Left ventricle myocardium inferior (tissue), 1 donor: Measurements from ENCODE around the gene IL12RB2. TPM values are rescaled to one million over a fixed set of nuclear protein-coding genes. Genes with fewer than 3 reads are reported as not detected.

ENCODE experiments used
- DNase-seq: peaks from one replicate; pipeline ENCODE4 v3.0.0-alpha.2; 2020
- H3K27ac ChIP-seq: fragments of 200-600 bp; replicated peaks from 2 replicates; pipeline ENCODE4 v1.8.0; 2021
- H3K27me3 ChIP-seq: fragments of 200-600 bp; 2 replicates; pipeline ENCODE4 v1.8.0; 2021; ENCODE audit warnings: low read depth
- H3K36me3 ChIP-seq: fragments of 200-600 bp; 2 replicates; pipeline ENCODE4 v1.8.0; 2021
- H3K4me1 ChIP-seq: fragments of 200-600 bp; 2 replicates; pipeline ENCODE4 v1.8.0; 2021
- H3K4me3 ChIP-seq: fragments of 200-600 bp; 2 replicates; pipeline ENCODE4 v1.8.0; 2021; ENCODE audit warnings: mild to moderate bottlenecking, moderate library complexity
- H3K9me3 ChIP-seq: fragments of 200-600 bp; replicated peaks from 2 replicates; pipeline ENCODE4 v1.8.0; 2021
- intact Hi-C: fragments of 100-400 bp; cut with micrococcal nuclease; formaldehyde crosslinking; loops from one replicate; pipeline ENCODE4 v1.11.0; 2022
- total RNA-seq: library from RNA; stranded (reverse); fragmentation: NEBNext Ultra II Directional; extraction: Animal tissue kit (Norgen Biotek cat#: 25700); gene quantifications from one replicate; pipeline ENCODE4 v1.2.1, GENCODE V29; 2021
- TF ChIP-seq, protein P1 (sequence below): fragments of 200-600 bp; IDR thresholded peaks from 2 replicates; pipeline ENCODE4 v1.8.0; 2021; ENCODE audit warnings: antibody characterized with exemption, mild to moderate bottlenecking, borderline replicate concordance
- donor health status: DM: no; HTN: yes; CAD: no; lungs with severe emphysema.

Gene IL12RB2
- total RNA-seq, 1 donor from 2014 or later: 0.33 TPM

DNA sequence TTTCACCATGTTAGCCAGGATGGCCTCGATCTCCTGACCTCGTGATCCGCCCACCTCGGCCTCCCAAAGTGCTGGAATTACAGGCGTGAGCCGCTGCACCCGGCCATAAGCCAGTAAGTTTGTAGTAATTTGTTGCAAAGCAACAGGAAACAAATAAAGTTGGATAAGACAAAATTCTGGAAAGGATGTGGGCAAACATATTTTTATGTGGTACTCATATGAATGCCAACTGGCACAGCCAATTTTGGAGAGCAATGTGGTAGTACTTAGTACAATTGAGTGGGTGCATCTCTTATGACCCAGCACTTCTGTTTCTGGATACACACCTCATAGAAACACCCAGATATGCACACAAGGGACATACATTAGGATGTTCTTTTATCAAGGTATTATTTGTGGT, 8.4 kb upstream of the IL12RB2 start:
- Histone ChIP-seq H3K36me3 (no peaks in the 10 kb centered on the region), H3K4me3 (no peak overlapping the region), H3K4me1 (no peaks in the 10 kb centered on the region), H3K27ac (no peak overlapping the region), H3K9me3 (no peaks in the 10 kb centered on the region), H3K27me3 (peaks cover 14% of the 10 kb centered on the region)
- intact Hi-C loops: no loop called here
- TF ChIP-seq, protein P1, sequence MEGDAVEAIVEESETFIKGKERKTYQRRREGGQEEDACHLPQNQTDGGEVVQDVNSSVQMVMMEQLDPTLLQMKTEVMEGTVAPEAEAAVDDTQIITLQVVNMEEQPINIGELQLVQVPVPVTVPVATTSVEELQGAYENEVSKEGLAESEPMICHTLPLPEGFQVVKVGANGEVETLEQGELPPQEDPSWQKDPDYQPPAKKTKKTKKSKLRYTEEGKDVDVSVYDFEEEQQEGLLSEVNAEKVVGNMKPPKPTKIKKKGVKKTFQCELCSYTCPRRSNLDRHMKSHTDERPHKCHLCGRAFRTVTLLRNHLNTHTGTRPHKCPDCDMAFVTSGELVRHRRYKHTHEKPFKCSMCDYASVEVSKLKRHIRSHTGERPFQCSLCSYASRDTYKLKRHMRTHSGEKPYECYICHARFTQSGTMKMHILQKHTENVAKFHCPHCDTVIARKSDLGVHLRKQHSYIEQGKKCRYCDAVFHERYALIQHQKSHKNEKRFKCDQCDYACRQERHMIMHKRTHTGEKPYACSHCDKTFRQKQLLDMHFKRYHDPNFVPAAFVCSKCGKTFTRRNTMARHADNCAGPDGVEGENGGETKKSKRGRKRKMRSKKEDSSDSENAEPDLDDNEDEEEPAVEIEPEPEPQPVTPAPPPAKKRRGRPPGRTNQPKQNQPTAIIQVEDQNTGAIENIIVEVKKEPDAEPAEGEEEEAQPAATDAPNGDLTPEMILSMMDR: no peak
- DNase-seq: no peak

DNA sequence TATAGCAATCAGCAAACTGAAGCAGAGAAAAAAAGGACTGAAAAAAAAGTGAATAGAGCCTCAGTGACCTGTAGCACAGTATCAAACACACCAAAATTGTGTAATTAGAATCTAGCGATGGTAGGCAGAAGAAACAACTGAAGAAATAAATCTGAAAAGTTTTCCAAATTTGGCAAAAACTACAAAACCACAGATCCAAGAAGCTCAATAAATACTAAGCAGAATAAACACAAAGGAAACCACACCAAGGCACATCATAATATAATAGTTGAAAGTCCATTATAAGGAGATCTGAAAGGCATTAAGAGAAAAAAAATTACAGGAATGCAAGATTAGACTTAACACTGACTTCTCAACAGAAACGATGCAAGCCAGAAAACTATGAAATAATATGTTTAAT, 7.1 kb upstream of the IL12RB2 start:
- H3K9me3 ChIP-seq: no peaks in the 10 kb centered on the region
- no peak overlapping the region for H3K27ac ChIP-seq
- no peaks in the 10 kb centered on the region for H3K36me3 ChIP-seq
- no peak overlapping the region for H3K4me3 ChIP-seq
- no peak for DNase-seq
- intact Hi-C loops: no loop called here
- TF ChIP-seq, protein P1: no peak
- no peaks in the 10 kb centered on the region for H3K4me1 ChIP-seq
- peaks cover 17% of the 10 kb centered on the region for H3K27me3 ChIP-seq

DNA sequence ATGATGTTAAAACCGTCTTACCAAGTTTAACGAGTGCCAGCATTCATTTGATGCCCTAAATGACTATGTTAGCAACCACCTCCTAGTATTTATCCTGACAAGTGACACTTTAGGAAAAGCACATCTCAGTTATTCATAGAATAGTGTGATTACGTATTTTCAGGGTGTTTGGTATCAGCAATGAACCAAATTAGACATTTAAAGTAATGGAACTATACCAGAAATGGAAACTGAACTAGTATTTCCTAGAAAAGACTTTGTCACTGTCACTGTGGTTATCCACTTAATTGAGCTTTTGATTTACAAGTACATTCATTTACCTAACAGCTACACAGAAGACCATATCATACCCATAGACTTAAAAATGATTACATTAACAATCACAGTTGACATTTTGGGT, 3.6 kb upstream of the IL12RB2 start:
- H3K4me3 ChIP-seq: no peak overlapping the region
- no peaks in the 10 kb centered on the region for H3K36me3 ChIP-seq
- H3K4me1 ChIP-seq: peaks cover 13% of the 10 kb centered on the region
- intact Hi-C loops: no loop called here
- TF ChIP-seq, protein P1: no peak
- no peak overlapping the region for H3K27ac ChIP-seq
- no peaks in the 10 kb centered on the region for H3K9me3 ChIP-seq
- H3K27me3 ChIP-seq: peaks cover 38% of the 10 kb centered on the region
- no peak for DNase-seq

DNA sequence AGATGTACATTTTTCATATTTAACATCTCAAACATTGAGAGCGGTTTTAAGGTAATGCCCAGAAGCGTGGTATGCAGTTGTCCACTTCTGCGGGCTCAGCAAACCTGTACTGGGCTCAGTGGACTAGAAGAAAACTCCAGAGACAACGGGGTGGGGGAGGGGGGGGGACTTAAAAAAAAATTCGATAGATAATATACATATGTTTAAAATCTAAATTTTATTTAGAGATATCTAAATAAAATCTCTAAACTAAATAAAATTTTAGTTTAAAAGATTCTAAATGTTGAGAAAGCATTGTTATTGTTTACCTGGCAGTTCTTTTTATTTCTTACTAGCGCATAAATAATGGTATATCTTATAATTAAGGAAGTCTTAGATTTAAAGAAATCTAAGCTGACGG, 1.1 kb upstream of the IL12RB2 start:
- intact Hi-C loops: no loop called here
- TF ChIP-seq, protein P1: no peak

DNA sequence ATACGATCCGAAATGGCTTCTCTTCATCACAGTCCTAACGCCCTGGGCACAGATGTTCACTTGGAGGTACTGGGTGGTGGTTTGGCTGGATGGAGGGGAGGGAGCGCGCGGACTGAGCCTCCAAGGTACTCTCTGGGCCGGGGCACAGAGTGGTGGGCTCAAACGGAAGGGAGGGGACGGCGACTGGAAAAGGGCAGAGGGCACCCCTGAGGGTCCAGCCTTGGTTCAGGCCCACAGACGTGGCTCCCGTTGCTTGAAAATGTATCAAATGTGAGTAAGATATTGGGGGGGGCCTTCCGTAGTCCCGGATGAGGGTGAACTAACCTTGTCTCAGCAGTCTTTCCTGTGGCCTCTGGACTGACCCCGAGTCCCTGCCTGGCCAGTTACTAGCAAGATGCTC, 463 bp downstream of the IL12RB2 start:
- TF ChIP-seq, protein P1: no peak
- Histone ChIP-seq H3K4me1 (peaks cover 13% of the 10 kb centered on the region), H3K9me3 (no peaks in the 10 kb centered on the region), H3K27me3 (peaks cover 48% of the 10 kb centered on the region), H3K4me3 (peak overlapping the region; percentile 65), H3K36me3 (no peaks in the 10 kb centered on the region), H3K27ac (no peak overlapping the region)
- no peak for DNase-seq
- intact Hi-C loops: no loop called here

More for the DNA sequence above, 1.1 kb upstream of the IL12RB2 start:
- Histone ChIP-seq H3K9me3 (no peaks in the 10 kb centered on the region), H3K27me3 (peaks cover 48% of the 10 kb centered on the region), H3K4me3 (no peak overlapping the region), H3K4me1 (peaks cover 13% of the 10 kb centered on the region), H3K27ac (no peak overlapping the region), H3K36me3 (no peaks in the 10 kb centered on the region)
- DNase-seq: no peak

DNA sequence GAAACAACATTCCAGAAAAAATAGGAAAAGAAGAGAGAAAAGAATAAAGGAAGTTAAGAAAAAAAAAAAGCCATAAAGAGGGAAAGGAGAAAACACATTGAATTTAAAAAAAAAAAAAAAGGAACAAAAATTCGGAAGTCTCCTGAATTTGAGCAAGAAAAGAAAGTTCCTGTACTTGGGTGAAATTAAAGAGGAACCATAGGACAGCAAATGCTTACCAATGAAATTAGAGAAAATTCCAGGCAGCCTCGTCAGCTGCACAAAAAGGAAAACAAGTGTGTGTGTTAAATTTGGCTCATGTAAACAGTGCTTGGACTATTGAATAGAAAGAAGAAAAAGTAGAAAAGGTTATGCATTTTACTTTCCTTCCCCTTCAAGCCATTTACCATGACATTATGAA, 4.9 kb downstream of the IL12RB2 start:
- Histone ChIP-seq H3K4me3 (no peak overlapping the region), H3K36me3 (no peaks in the 10 kb centered on the region), H3K27me3 (peaks cover 24% of the 10 kb centered on the region), H3K9me3 (no peaks in the 10 kb centered on the region), H3K4me1 (peaks cover 9% of the 10 kb centered on the region), H3K27ac (no peak overlapping the region)
- TF ChIP-seq, protein P1: no peak
- no peak for DNase-seq
- intact Hi-C loops: no loop called here
